Head of caudate nucleus (tissue), 42 donors: ENCODE measurements around the gene KLF4.

Experiments
- DNase-seq, 42 donors: peaks; one replicate each; pipeline versions ENCODE4 v3.0.0 to v3.0.0-alpha.2; 2020 to 2021; ENCODE audit warnings: mixed read lengths in 7 of 42
- intact Hi-C: fragments of 100-400 bp; cut with DNase I; formaldehyde crosslinking; loops from one replicate; pipeline ENCODE4 v1.15.0; 2022

Gene KLF4

GRCh38 chr9:107489144-107489673 is 360 bp downstream of the KLF4 start:
- peak in 5 of 42 donors; percentile 3 to 53 (median 11) for DNase-seq
- intact Hi-C loops: loop anchor here (5.0 to 10.0 kb wide), 3 partner anchors 148 to 1076 kb away; no protein-coding TSS in a partner anchor

DNA sequence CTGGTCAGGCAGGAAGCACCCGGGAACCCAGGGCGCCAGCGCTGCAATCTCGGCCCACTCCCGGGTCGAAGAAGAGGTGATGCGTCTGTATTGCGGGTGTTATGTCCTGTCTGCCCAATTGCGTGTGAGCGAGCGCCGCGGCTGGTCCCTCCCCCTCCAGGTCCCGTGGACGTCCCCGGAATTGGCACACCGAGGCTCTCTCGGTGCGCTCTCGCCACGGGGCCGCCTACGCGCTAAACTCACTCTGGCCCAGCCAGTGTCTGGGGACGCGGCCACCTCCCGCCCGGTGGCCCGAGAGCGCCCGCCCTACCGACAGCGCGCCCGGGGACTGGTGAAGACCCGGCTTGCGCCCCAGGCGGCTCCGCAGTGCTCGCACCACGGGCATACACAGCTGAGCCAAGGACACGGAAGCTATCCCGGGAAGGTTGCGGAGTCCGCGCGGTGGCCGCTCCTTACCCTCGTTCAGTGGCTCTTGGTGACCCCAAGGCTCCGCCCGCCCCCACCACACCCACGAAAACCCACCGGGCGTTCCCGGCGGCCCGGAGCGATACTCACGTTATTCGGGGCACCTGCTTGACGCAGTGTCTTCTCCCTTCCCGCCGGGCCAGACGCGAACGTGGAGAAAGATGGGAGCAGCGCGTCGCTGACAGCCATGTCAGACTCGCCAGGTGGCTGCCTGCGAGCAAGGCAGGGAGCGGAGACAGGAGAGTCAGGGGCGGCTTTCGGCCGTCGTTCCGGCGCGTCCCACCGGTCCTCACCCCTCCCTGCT is 1.0 kb downstream of the KLF4 start:
- intact Hi-C loops: loop anchor here (5.0 to 10.0 kb wide), 3 partner anchors 149 to 1076 kb away; no protein-coding TSS in a partner anchor
- DNase-seq: peak in 24 of 42 donors; percentile 8 to 62 (median 28)

DNA sequence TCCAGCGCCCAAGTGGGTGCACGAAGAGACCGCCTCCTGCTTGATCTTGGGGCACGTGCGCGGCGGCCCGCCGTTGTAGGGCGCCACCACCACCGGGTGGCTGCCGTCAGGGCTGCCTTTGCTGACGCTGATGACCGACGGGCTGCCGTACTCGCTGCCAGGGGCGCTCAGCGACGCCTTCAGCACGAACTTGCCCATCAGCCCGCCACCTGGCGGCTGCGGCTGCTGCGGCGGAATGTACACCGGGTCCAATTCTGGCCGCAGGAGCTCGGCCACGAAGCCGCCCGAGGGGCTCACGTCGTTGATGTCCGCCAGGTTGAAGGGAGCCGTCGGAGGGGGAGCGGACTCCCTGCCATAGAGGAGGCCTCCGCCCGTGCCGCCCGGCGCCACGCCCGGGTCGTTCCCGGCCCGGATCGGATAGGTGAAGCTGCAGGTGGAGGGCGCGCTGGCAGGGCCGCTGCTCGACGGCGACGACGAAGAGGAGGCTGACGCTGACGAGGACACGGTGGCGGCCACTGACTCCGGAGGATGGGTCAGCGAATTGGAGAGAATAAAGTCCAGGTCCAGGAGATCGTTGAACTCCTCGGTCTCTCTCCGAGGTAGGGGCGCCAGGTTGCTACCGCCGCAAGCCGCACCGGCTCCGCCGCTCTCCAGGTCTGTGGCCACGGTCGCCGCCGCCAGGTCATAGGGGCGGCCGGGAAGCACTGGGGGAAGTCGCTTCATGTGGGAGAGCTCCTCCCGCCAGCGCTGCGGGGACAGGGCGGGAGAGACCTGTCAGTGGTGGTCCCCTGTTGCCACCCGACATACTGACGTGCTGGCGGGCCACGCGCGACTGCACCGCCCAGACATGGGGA is 1.8 kb downstream of the KLF4 start:
- peak in 24 of 42 donors; percentile 12 to 64 (median 32) for DNase-seq

GRCh38 chr9:107486674-107487520 is 2.7 kb downstream of the KLF4 start:
- intact Hi-C loops: loop anchor here (5.0 to 10.0 kb wide), 3 partner anchors 150 to 1078 kb away; no protein-coding TSS in a partner anchor
- peak in 3 of 42 donors; percentile 8 to 45 (median 28) for DNase-seq

More for the DNA sequence above, 1.8 kb downstream of the KLF4 start:
- intact Hi-C loops: loop anchor here (5.0 to 10.0 kb wide), 3 partner anchors 150 to 1077 kb away; no protein-coding TSS in a partner anchor

- intact Hi-C loops: loop anchor here (5.0 to 10.0 kb wide), 3 partner anchors 152 to 1079 kb away; no protein-coding TSS in a partner anchor
- no peak for DNase-seq
Observed at GRCh38 chr9:107485458-107486043, 4.0 kb downstream of the KLF4 start.

DNA sequence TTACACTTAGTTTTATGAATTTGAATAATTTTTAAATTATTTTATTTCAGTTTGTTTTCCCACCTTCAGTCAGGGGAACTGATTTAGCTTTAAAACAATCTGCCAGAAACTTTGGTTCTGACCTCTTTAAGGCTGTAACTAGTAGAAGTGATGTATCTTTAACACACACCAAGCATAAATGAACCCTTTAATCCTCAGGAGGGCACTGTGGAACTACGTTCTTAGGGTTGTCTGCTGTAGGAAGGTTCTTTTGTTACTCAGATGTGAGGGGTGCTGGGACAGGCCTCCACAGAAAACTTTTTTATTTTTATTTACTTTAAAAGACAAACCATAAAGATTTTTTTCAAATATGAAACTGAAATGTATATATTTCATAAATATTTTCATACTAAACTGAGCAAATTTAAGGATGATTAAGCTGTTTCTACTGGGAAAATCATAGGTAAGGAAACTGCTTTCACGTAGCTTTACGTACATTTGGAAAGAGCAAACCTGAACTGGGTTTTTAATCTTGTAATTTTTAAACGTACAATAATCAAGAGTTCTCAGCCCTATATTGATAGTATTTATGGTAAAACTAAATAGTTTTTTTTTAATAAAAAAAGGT is 5.3 kb downstream of the KLF4 start:
- intact Hi-C loops: loop anchor here (10.0 kb wide), 1 partner anchor 1081 kb away; no protein-coding TSS in a partner anchor
- DNase-seq: peak in 20 of 42 donors; percentile 16 to 78 (median 46)

GRCh38 chr9:107483666-107484065 is 5.9 kb downstream of the KLF4 start:
- no peak for DNase-seq
- intact Hi-C loops: loop anchor here (10.0 kb wide), 1 partner anchor 1081 kb away; no protein-coding TSS in a partner anchor

GRCh38 chr9:107481035-107481434 is 8.5 kb downstream of the KLF4 start:
- DNase-seq: no peak
- intact Hi-C loops: loop anchor here (10.0 kb wide), 1 partner anchor 1084 kb away; no protein-coding TSS in a partner anchor

GRCh38 chr9:107480386-107480789 is 9.2 kb downstream of the KLF4 start:
- intact Hi-C loops: loop anchor here (10.0 kb wide), 1 partner anchor 1084 kb away; no protein-coding TSS in a partner anchor
- no peak for DNase-seq

DNA sequence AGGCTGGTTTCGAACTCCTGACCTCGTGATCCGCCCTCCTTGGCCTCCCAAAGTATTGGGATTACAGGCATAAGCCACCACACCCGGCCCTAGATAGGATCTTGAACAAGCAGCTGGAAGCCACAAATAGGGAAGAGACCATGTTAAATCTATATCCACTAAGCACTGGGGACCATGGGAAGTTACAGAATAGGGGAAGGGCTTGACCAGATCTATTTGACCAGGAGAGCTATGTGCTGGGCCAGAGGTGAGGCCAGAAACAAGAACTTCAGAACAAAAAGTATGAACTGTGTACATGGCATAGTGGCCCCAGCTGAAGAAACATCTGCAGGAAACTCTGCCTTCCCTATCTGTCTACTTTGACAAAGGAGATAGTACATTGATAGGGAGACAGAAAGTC is 10.8 kb downstream of the KLF4 start:
- DNase-seq: no peak
- intact Hi-C loops: no loop called here

DNA sequence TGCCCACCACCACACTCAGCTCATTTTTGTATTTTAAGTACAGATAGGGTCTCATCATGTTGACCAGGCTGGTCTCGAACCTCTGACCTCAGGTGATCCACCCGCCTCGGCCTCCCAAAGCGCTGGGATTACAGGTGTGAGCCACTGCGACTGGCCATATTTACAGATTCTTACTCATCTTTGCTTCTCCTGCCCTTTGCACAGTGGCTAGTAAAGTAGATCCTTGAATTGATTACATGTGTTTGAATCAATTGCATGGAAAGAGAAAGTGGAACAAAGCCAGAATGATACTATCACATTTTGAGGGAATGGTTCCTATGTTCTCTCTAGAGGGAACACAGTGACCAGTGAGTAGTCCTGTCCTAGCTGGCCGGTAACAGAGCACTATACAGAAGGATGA is 15.4 kb downstream of the KLF4 start:
- intact Hi-C loops: no loop called here
- no peak for DNase-seq

DNA sequence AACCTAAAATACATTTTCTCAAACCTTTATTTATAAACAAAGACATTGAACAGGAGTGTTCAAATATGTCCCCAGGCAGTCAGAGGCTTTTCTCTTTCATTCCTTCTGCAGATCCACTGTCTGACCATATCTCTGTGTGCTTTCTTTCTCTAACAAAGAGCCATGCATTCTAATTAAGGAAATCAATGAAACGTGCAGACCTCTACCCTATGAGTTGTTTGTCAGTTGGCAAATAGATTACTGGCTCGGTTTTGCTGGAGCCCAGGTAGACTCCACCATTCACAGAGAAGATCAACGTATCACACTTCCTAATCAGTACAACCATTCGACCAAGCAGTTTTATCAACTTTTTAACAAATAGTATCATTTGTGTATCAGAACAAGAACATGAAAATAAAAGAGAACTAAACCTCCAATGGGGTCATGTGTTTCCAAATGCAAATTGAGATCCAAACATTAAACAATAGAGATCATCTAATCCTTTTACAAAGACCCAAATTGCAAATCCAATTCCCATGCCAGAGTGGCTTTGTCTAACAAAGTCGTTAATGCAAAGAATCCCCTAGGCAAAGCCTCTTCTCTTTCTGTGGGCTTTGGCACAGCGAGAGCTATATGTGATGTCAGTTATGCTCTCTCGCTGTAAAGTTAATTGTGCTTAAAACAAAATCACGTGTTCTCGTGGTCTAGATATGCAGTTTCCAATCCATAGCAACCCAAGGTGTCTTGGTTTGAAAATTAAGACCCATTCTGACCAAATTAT is 16.8 kb downstream of the KLF4 start:
- DNase-seq: no peak
- intact Hi-C loops: no loop called here

GRCh38 chr9:107471552-107471951 is 18.0 kb downstream of the KLF4 start:
- intact Hi-C loops: no loop called here
- no peak for DNase-seq

GRCh38 chr9:107467416-107467815 is 22.2 kb downstream of the KLF4 start:
- intact Hi-C loops: no loop called here
- no peak for DNase-seq

- intact Hi-C loops: no loop called here
- DNase-seq: no peak
Observed at GRCh38 chr9:107466826-107467225, 22.7 kb downstream of the KLF4 start.
